OCI-LY3 (cell line): Measurements from ENCODE around the gene GNAQ.
A peak's percentile ranks its signal among the peaks of the same experiment; 100 is the strongest.

Experiments used
- H2AFZ ChIP-seq: fragments of 200-600, 300-600 bp; shearing (Covaris generic); 2 replicates; pipeline ENCODE4 v1.6.0; 2014; ENCODE audit warnings: antibody characterized with exemption, low read depth, low read length
- H3K27ac ChIP-seq: fragments of 200-600, 300-600 bp; sonication (generic); 2 replicates; pipeline ENCODE4 v1.5.1; 2014; ENCODE audit warnings: mild to moderate bottlenecking, low read length, moderate library complexity, mixed read lengths
- H3K27me3 ChIP-seq: fragments of 200-600, 300-600 bp; sonication (generic); 2 replicates; pipeline ENCODE4 v1.6.1; 2014; ENCODE audit warnings: low read depth, low read length, mixed read lengths
- H3K36me3 ChIP-seq: fragments of 200-600, 300-600 bp; sonication (generic); replicated peaks from 2 replicates; pipeline ENCODE3; 2014; ENCODE audit warnings: low read depth, low read length, mixed read lengths
- H3K4me1 ChIP-seq: fragments of 300-600, 200-600 bp; sonication (generic); 2 replicates; pipeline ENCODE4 v1.6.1; 2014; ENCODE audit warnings: low read length, mixed read lengths
- H3K4me2 ChIP-seq: fragments of 200-600, 300-600 bp; sonication (generic); 2 replicates; pipeline ENCODE4 v1.6.1; 2014; ENCODE audit warnings: low read length, mixed read lengths
- H3K4me3 ChIP-seq: fragments of 300-600, 200-600 bp; sonication (generic); 2 replicates; pipeline ENCODE4 v1.5.1; 2014; ENCODE audit warnings: antibody characterized with exemption, mild to moderate bottlenecking, low read length, moderate library complexity
- H3K79me2 ChIP-seq: fragments of 300-600, 200-600 bp; shearing (Covaris generic); 2 replicates; pipeline ENCODE4 v1.6.1; 2014; ENCODE audit warnings: mild to moderate bottlenecking, low read length, mixed read lengths
- H3K9ac ChIP-seq: fragments of 300-600, 200-600 bp; shearing (Covaris generic); 2 replicates; pipeline ENCODE4 v1.6.0; 2014; ENCODE audit warnings: mild to moderate bottlenecking, low read length, moderate library complexity
- H3K9me3 ChIP-seq: fragments of 200-600, 300-600 bp; shearing (Covaris generic); 2 replicates; pipeline ENCODE4 v1.6.1; 2014; ENCODE audit warnings: low read length, mixed read lengths; ENCODE audit not compliant: insufficient read depth
- H4K20me1 ChIP-seq: fragments of 200-600, 300-600 bp; sonication (generic); 2 replicates; pipeline ENCODE4 v1.6.1; 2016; ENCODE audit warnings: low read length, mixed read lengths; ENCODE audit not compliant: insufficient read depth
- EZH2phosphoT487 ChIP-seq: fragments of 200-600 bp; shearing (Covaris generic); IDR thresholded peaks from 2 replicates; pipeline ENCODE4 v1.6.1; 2018; ENCODE audit warnings: antibody characterized with exemption, mixed run types, low read depth
- TF ChIP-seq, protein P1 (sequence below): fragments of 200-600, 300-600 bp; sonication (generic); IDR thresholded peaks from 2 replicates; pipeline ENCODE4 v1.5.1; 2014; ENCODE audit warnings: antibody characterized with exemption, low read length, low read depth

The GNAQ gene

DNA sequence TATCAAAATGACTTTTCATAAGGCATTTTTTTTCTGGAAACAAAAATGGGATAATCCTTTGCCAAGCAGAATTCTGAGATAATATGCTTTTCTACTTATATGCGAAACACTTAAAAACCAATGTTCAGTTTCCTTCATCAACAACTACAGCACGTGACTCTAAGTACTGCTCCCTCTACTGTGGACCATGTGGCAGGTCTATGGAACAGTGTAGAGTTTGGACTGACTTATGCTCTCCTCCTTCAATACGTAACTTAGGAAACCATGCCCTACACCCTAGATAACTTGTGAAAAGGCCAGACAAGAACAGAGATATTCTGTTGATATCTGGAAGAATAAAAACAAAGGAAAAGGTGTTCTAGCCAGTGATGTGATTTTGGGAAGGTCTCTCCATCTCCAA, 272.2 kb downstream of the GNAQ start:
- Histone ChIP-seq H3K27me3 (no peaks in the 10 kb centered on the region), H3K79me2 (no peaks in the 10 kb centered on the region), H3K9me3 (no peaks in the 10 kb centered on the region), H3K9ac (no peak overlapping the region), H3K27ac (no peak overlapping the region), H3K4me3 (no peak overlapping the region), H2AFZ (no peak overlapping the region), H3K4me2 (no peak overlapping the region), H3K36me3 (no peaks in the 10 kb centered on the region), H4K20me1 (no peaks in the 10 kb centered on the region), H3K4me1 (no peaks in the 10 kb centered on the region)
- no peak for TF ChIP-seq EZH2phosphoT487
- TF ChIP-seq, protein P1, sequence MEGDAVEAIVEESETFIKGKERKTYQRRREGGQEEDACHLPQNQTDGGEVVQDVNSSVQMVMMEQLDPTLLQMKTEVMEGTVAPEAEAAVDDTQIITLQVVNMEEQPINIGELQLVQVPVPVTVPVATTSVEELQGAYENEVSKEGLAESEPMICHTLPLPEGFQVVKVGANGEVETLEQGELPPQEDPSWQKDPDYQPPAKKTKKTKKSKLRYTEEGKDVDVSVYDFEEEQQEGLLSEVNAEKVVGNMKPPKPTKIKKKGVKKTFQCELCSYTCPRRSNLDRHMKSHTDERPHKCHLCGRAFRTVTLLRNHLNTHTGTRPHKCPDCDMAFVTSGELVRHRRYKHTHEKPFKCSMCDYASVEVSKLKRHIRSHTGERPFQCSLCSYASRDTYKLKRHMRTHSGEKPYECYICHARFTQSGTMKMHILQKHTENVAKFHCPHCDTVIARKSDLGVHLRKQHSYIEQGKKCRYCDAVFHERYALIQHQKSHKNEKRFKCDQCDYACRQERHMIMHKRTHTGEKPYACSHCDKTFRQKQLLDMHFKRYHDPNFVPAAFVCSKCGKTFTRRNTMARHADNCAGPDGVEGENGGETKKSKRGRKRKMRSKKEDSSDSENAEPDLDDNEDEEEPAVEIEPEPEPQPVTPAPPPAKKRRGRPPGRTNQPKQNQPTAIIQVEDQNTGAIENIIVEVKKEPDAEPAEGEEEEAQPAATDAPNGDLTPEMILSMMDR, result no peak

DNA sequence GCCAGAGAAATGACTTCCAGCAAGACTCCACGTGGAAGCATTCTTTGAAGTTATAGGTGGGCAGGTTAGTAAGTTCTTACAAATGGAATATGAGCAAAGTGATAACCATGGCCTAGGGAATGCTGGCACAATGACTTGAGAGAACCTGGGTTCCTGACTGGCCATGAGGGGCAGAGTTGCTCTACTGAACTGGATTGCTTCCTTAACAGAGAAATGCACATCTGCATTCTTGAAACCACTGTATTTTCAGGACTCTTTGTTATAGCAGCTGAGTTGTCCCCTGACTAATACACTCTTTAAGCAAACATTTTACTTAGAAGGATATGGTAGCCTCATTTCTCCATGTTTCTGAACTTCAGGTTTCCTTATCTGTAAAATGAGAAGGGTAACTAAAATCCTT, 275.2 kb downstream of the GNAQ start:
- Histone ChIP-seq H2AFZ (no peak overlapping the region), H3K9ac (no peak overlapping the region), H3K9me3 (no peaks in the 10 kb centered on the region), H3K4me1 (peaks cover 12% of the 10 kb centered on the region), H3K4me3 (no peak overlapping the region), H3K4me2 (no peak overlapping the region), H3K79me2 (no peaks in the 10 kb centered on the region), H3K36me3 (no peaks in the 10 kb centered on the region), H3K27me3 (no peaks in the 10 kb centered on the region), H4K20me1 (no peaks in the 10 kb centered on the region), H3K27ac (no peak overlapping the region)
- TF ChIP-seq EZH2phosphoT487, result no peak
- TF ChIP-seq, protein P1, result peak; percentile 41

DNA sequence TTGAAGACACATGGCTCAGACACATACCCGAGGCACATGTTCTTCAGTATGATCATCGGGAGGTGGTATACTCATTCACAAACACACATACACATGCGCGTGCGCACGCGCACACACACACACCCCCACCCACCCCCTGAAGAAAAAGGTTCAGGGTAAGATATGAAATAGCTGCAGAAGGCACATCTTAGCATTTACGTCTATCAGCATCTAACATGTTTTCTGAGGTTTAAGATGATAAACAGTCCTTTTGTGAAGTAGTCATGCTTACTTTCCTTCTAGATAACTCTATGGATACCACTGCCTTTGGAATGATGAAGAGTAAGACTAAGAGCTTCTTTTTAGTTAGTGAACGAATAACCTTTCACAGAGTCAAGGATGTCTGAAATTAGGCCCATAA, 278.4 kb downstream of the GNAQ start:
- H4K20me1 ChIP-seq, result no peaks in the 10 kb centered on the region

DNA sequence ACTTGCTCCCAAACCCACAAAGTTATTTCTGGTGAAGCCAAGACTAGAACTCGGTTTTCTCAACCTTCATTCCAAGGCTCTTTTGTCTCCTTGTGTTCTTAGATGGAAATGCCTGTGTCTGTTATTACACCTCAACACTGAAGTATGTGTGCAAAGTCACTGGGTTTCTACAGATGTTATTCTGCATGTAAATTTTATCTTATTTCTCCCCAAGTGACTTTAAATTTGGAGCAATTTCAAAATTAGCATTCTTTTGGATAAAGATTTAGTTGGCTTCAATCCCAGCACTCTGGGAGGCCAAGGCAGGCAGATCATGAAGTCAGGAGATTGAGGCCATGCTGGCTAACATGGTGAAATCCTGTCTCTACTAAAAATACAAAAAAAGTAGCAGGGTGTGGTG, 279.1 kb downstream of the GNAQ start:
- no peak overlapping the region for H3K4me3 ChIP-seq
- H3K27me3 ChIP-seq, result no peaks in the 10 kb centered on the region
- no peak overlapping the region for H3K27ac ChIP-seq
- H3K36me3 ChIP-seq, result no peaks in the 10 kb centered on the region
- H3K9ac ChIP-seq, result no peak overlapping the region
- TF ChIP-seq, protein P1, result no peak
- no peak for TF ChIP-seq EZH2phosphoT487
- no peaks in the 10 kb centered on the region for H4K20me1 ChIP-seq
- H3K79me2 ChIP-seq, result no peaks in the 10 kb centered on the region
- peak overlapping the region; percentile 86 for H2AFZ ChIP-seq
- H3K9me3 ChIP-seq, result no peaks in the 10 kb centered on the region
- peaks cover 22% of the 10 kb centered on the region for H3K4me1 ChIP-seq
- peak overlapping the region; percentile 72 for H3K4me2 ChIP-seq

More for the DNA sequence above, 278.4 kb downstream of the GNAQ start:
- Histone ChIP-seq H3K4me3 (no peak overlapping the region), H3K27ac (no peak overlapping the region), H3K79me2 (no peaks in the 10 kb centered on the region), H3K9me3 (no peaks in the 10 kb centered on the region), H3K4me2 (no peak overlapping the region), H2AFZ (no peak overlapping the region), H3K9ac (no peak overlapping the region), H3K36me3 (no peaks in the 10 kb centered on the region), H3K27me3 (no peaks in the 10 kb centered on the region), H3K4me1 (peaks cover 22% of the 10 kb centered on the region)
- TF ChIP-seq, protein P1, result no peak
- no peak for TF ChIP-seq EZH2phosphoT487
